Effector memory CD8-positive, alpha-beta T cell (primary cell): ENCODE data around the gene AMMECR1.
"Not testable (repeated sequence)": the region's sequence is repeated elsewhere in the genome, so short reads cannot be mapped to it uniquely, and the experiment has no call there.

ENCODE experiments used
- ATAC-seq: fragments of 150-1000 bp; cut with Tn5 transposase; replicated peaks from 2 replicates; pipeline ENCODE4 v1.10.0; 2021; ENCODE audit warnings: mild to moderate bottlenecking, moderate library complexity
- DNase-seq, 3 experiments: peaks; one replicate each; pipeline ENCODE4 v3.0.0; 2021
- H3K27ac Mint-ChIP-seq, 2 donors: one replicate each; pipeline ENCODE4 v1.8.0; 2022; ENCODE audit warnings: mild to moderate bottlenecking in 2 of 2, mixed read lengths in 2 of 2, moderate library complexity in 2 of 2
- H3K27me3 Mint-ChIP-seq, 2 donors: one replicate each; pipeline ENCODE4 v1.8.0; 2022; ENCODE audit warnings: mixed read lengths in 2 of 2
- H3K36me3 Mint-ChIP-seq: one replicate; pipeline ENCODE4 v1.8.0; 2022; ENCODE audit warnings: mild to moderate bottlenecking, moderate library complexity, mixed read lengths; ENCODE audit not compliant: insufficient read depth
- H3K4me1 Mint-ChIP-seq, 2 donors: one replicate each; pipeline ENCODE4 v1.8.0; 2022; ENCODE audit warnings: low read depth in 2 of 2, mixed read lengths in 2 of 2
- H3K4me3 Mint-ChIP-seq, 2 donors: one replicate each; pipeline ENCODE4 v1.8.0; 2022; ENCODE audit warnings: mild to moderate bottlenecking in 2 of 2, mixed read lengths in 2 of 2, moderate library complexity in 2 of 2
- H3K9me3 Mint-ChIP-seq, 2 donors: one replicate each; pipeline ENCODE4 v1.8.0; 2022; ENCODE audit warnings: mixed read lengths in 2 of 2

Gene AMMECR1

DNA sequence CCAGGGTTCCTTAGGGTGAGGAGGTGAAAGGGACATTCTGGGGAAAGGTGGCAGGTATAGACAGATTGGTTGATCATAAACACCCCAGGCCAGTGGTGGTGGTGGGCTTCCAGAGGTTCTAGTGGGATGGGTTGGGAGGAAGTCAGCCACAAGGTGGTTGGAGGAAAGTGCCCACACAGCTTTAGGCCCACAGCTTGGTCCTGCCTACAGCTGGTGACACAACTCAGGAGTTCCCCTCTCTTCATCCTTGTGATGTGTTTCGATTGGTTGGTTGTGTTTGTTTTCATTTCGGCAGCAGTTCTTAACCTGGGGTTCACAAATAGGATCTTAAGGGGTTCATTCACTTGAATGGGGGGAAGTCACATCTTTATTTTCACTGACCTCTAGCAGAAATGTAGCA, 158.0 kb downstream of the AMMECR1 start:
- Mint-ChIP-seq H3K4me3 (no peak overlapping the region), H3K27me3 (no peaks in the 10 kb centered on the region), H3K9me3 (no peaks in the 10 kb centered on the region), H3K4me1 (peaks cover 3 to 9% of the 10 kb centered on the region in 2 donors), H3K27ac (no peak overlapping the region), H3K36me3 (peaks cover 4% of the 10 kb centered on the region)
- ATAC-seq (no peak), DNase-seq (no peak)

DNA sequence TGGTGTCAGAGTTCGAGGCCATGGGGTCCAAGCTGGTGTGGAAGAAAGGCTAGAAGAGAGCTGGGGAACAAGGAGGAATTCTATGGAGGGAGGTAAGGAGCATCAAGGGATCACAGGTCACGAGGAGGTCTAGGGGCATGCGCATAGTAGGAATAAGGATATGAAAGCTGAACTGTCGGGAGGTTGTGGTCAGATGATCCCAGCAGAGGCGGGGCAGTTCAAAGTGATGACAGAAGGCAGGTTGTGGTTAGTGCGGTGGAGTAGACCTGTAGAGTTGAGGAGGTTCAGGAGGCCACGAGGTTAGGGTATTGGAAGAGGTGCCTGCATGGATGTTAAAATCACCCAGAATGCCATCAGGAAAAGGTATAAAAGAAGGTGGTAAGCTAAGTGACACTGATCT, 158.7 kb downstream of the AMMECR1 start:
- no peak for DNase-seq
- H3K27me3 Mint-ChIP-seq: no peaks in the 10 kb centered on the region
- H3K36me3 Mint-ChIP-seq: peaks cover 4% of the 10 kb centered on the region
- H3K27ac Mint-ChIP-seq: peak overlapping the region; percentile 39 to 82
- peaks cover 3 to 9% of the 10 kb centered on the region in 2 donors for H3K4me1 Mint-ChIP-seq
- peak; percentile 21 for ATAC-seq
- H3K4me3 Mint-ChIP-seq: no peak overlapping the region
- no peaks in the 10 kb centered on the region for H3K9me3 Mint-ChIP-seq

DNA sequence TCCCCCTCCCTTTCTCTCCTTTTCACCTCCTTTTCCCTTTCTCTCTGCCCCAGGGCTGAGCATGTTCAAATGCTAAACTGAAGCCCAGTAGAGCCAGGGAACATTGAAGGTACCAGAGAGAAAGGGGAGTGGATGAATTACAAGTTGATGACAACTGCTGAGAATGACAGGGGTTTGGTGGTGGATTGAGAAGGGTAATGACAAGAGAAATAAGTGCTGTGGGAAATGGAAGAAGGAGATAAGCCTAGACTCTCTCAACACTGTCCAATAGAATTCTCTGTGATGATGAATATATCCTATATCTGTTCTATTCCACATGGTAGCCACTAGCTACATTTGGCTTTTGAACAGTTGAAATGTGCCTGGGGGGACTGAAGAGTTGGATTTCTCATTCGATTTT, 160.4 kb downstream of the AMMECR1 start:
- no peaks in the 10 kb centered on the region for H3K9me3 Mint-ChIP-seq
- H3K4me3 Mint-ChIP-seq: no peak overlapping the region
- H3K36me3 Mint-ChIP-seq: peaks cover 4% of the 10 kb centered on the region
- DNase-seq (no peak), ATAC-seq (no peak)
- peaks cover 3 to 9% of the 10 kb centered on the region in 2 donors for H3K4me1 Mint-ChIP-seq
- no peak overlapping the region for H3K27ac Mint-ChIP-seq
- H3K27me3 Mint-ChIP-seq: no peaks in the 10 kb centered on the region

DNA sequence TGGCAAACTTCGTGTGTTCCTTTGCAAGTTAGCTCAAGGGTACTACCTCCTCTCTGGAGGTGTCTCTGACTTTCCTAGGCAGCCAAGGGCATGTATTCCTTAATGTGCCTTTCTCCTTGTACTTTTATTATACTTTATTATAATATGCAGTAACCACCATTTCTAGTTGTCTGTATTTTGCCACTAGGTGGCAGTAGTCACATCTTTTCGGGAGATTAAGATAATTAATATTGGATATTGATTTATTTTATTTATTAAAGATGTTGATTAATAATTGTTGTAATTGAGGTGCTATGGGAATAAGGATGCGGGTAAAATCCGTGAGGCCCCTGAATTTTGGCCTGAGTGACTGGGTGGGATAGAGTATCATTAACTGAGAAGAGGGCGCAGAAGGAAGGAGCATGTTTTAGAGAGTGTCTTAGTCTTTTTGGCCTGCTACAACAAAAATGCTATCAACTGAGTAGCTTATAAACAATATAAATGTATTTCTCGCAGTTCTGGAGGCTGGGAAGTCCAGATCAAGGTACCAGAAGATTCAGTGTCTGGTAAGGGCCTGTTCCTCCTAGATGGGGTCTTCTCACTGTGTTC, 161.6 kb downstream of the AMMECR1 start:
- peaks cover 3 to 9% of the 10 kb centered on the region in 2 donors for H3K4me1 Mint-ChIP-seq
- H3K36me3 Mint-ChIP-seq: peaks cover 4% of the 10 kb centered on the region
- no peak overlapping the region for H3K4me3 Mint-ChIP-seq
- DNase-seq: peak in 1 of 3 experiments; percentile 2
- no peak overlapping the region for H3K27ac Mint-ChIP-seq
- no peaks in the 10 kb centered on the region for H3K27me3 Mint-ChIP-seq
- ATAC-seq: no peak
- H3K9me3 Mint-ChIP-seq: no peaks in the 10 kb centered on the region

DNA sequence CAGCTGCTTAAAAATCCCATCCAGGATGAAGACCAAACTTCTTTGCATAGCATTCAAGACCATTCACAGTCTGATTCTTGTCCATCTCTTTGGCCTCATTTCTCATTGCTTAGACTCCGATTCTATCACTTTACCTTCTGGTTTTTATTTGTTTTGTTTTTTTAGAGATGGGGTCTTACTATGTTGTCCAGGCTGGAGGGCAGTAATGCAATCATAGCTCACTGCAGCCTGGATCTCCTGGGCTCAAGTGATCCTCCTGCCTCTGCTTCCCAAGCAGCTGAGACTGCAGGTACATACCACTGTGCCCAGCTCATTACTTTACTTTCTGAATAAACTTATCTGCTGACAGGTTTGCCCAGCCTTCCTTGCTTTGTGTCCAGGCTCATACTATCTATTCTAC, 162.1 kb downstream of the AMMECR1 start:
- H3K4me1 Mint-ChIP-seq: peaks cover 3 to 9% of the 10 kb centered on the region in 2 donors
- H3K9me3 Mint-ChIP-seq: no peaks in the 10 kb centered on the region
- no peak overlapping the region for H3K4me3 Mint-ChIP-seq
- peaks cover 4% of the 10 kb centered on the region for H3K36me3 Mint-ChIP-seq
- DNase-seq (no peak), ATAC-seq (no peak)
- H3K27me3 Mint-ChIP-seq: no peaks in the 10 kb centered on the region
- peak overlapping the region in 1 of 2 donors; percentile 90 for H3K27ac Mint-ChIP-seq

DNA sequence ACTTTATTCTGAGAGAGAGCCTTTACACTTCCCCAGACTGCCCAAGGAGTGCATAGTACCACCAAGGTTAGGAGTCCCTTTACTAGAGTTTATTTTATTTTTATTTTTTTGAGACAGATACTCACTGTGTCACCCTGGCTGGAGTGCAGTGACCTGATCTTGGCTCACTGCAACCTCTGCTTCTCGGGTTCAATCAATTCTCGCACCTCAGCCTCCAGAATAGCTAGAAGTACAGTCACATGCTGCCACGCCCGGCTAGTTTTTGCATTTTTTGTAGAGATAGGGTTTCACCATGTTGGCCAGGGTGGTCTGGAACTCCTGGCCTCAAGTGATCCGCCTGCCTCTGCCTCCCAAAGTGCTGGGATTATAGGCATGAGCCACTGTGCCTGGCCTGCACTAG, 163.6 kb downstream of the AMMECR1 start:
- ATAC-seq, H3K36me3 Mint-ChIP-seq, H3K4me3 Mint-ChIP-seq, H3K27ac Mint-ChIP-seq, H3K27me3 Mint-ChIP-seq, H3K4me1 Mint-ChIP-seq, DNase-seq, H3K9me3 Mint-ChIP-seq: not testable (repeated sequence)

GRCh38 chrX:110153896-110154295, 164.0 kb downstream of the AMMECR1 start:
- H3K36me3 Mint-ChIP-seq: no peaks in the 10 kb centered on the region
- no peaks in the 10 kb centered on the region for H3K9me3 Mint-ChIP-seq
- DNase-seq (no peak), ATAC-seq (no peak)
- peaks cover 0 to under 1% of the 10 kb centered on the region in 2 donors for H3K4me1 Mint-ChIP-seq
- no peak overlapping the region for H3K4me3 Mint-ChIP-seq
- no peak overlapping the region for H3K27ac Mint-ChIP-seq
- H3K27me3 Mint-ChIP-seq: no peaks in the 10 kb centered on the region

GRCh38 chrX:110153244-110153643, 164.6 kb downstream of the AMMECR1 start:
- Mint-ChIP-seq H3K9me3 (no peaks in the 10 kb centered on the region), H3K4me1 (peaks cover 0 to 1% of the 10 kb centered on the region in 2 donors), H3K27me3 (no peaks in the 10 kb centered on the region), H3K36me3 (peaks cover 1% of the 10 kb centered on the region), H3K4me3 (no peak overlapping the region), H3K27ac (peak overlapping the region in 1 of 2 donors; percentile 73)
- ATAC-seq (no peak), DNase-seq (no peak)

DNA sequence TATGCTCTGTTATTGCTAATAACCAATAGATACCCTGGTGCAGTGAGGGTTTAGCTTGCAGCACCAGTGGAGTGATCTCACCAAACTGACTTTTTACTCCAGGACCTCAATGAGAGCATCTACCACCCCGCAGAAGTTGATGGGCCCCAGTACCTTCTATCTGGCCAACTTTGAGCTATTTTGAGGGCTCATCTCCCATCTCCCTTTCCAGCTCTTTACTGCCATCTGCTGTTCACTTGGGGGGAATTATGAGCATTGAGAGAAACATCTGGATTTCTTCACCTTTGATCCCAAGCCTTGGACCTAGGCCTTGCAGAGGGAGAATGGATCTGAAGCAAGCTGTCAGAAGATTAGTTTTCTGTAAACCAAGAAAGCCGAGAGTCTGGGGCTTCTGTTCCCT, 171.4 kb downstream of the AMMECR1 start:
- Mint-ChIP-seq H3K9me3 (no peaks in the 10 kb centered on the region), H3K4me3 (no peak overlapping the region), H3K27ac (no peak overlapping the region), H3K4me1 (peaks cover 5 to 10% of the 10 kb centered on the region in 2 donors), H3K36me3 (peaks cover 3% of the 10 kb centered on the region), H3K27me3 (no peaks in the 10 kb centered on the region)
- DNase-seq: peak; percentile 21 to 28 (median 26)
- ATAC-seq: peak; percentile 66

DNA sequence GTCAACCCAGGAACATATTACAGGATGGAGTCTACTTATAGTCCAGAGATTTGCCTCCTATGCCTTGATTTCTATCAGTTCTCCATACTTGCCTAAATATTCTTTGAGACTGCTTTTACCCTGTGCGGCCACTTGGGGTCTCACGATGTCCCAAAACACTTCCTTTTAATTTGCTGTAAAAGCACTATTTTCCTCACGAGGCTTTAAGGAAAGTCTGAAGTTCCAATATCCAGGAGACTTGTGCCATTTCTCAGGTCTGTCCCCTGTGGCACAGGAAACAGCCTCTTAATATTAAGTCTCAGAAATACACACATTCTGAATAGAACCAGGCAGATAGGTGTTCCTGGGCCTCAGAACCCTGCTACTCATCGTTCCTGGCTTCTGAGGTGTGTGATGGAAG, 172.0 kb downstream of the AMMECR1 start:
- ATAC-seq (peak; percentile 63), DNase-seq (no peak)
- no peak overlapping the region for H3K4me3 Mint-ChIP-seq
- peaks cover 5 to 10% of the 10 kb centered on the region in 2 donors for H3K4me1 Mint-ChIP-seq
- no peak overlapping the region for H3K27ac Mint-ChIP-seq
- H3K27me3 Mint-ChIP-seq: no peaks in the 10 kb centered on the region
- H3K9me3 Mint-ChIP-seq: no peaks in the 10 kb centered on the region
- peaks cover 3% of the 10 kb centered on the region for H3K36me3 Mint-ChIP-seq

- no peak for DNase-seq
- Mint-ChIP-seq H3K27me3 (no peaks in the 10 kb centered on the region), H3K4me1 (peaks cover 5 to 10% of the 10 kb centered on the region in 2 donors), H3K4me3 (no peak overlapping the region), H3K36me3 (peaks cover 3% of the 10 kb centered on the region), H3K9me3 (no peaks in the 10 kb centered on the region), H3K27ac (peak overlapping the region in 1 of 2 donors; percentile 9)
- no peak for ATAC-seq
These were observed 172.6 kb downstream of the AMMECR1 start for GRCh38 chrX:110145311-110145710.
